Endodermal cell (in vitro differentiated cells): ENCODE measurements around the gene FOXD3. TPM values are rescaled to one million over a fixed set of nuclear protein-coding genes. Genes with fewer than 3 reads are reported as not detected.
A peak's percentile ranks its signal among the peaks of the same experiment; 100 is the strongest.

Source experiments
- DNase-seq: peaks from one replicate; pipeline ENCODE4 v3.0.0-alpha.2; 2017
- H3K27ac ChIP-seq: 2 replicates; pipeline ENCODE4 v1.5.1; 2013; ENCODE audit warnings: mild to moderate bottlenecking, low read depth, low read length, moderate library complexity
- H3K27me3 ChIP-seq: 2 replicates; pipeline ENCODE4 v1.6.1; 2013; ENCODE audit warnings: mild to moderate bottlenecking, low read length, moderate library complexity; ENCODE audit not compliant: insufficient read depth, control insufficient read depth, poor library complexity, severe bottlenecking
- H3K36me3 ChIP-seq: 2 replicates; pipeline ENCODE4 v1.7.0; 2013; ENCODE audit warnings: mild to moderate bottlenecking, low read length, moderate library complexity; ENCODE audit not compliant: control insufficient read depth, insufficient read depth
- H3K4me1 ChIP-seq: one replicate; pipeline ENCODE4 v1.7.0; 2013; ENCODE audit warnings: low read length; ENCODE audit not compliant: control insufficient read depth, insufficient read depth
- H3K4me3 ChIP-seq: 2 replicates; pipeline ENCODE4 v1.5.1; 2013; ENCODE audit warnings: mild to moderate bottlenecking, low read length, moderate library complexity
- H3K9ac ChIP-seq: 2 replicates; pipeline ENCODE4 v1.6.1; 2013; ENCODE audit warnings: mild to moderate bottlenecking, low read length, moderate library complexity; ENCODE audit not compliant: poor library complexity, severe bottlenecking; ENCODE audit errors: extremely low read depth
- H3K9me3 ChIP-seq: 2 replicates; pipeline ENCODE4 v1.6.1; 2013; ENCODE audit warnings: mild to moderate bottlenecking, low read length, moderate library complexity; ENCODE audit not compliant: control insufficient read depth
- H3K27ac Mint-ChIP-seq: 2 replicates; pipeline ENCODE4 v1.8.0; 2020; ENCODE audit warnings: mixed read lengths
- H3K27me3 Mint-ChIP-seq: 2 replicates; pipeline ENCODE4 v1.8.0; 2021; ENCODE audit warnings: mild to moderate bottlenecking, mixed read lengths; ENCODE audit not compliant: insufficient read depth
- H3K36me3 Mint-ChIP-seq: 2 replicates; pipeline ENCODE4 v1.8.0; 2020; ENCODE audit warnings: low read depth, mixed read lengths
- H3K4me1 Mint-ChIP-seq: 2 replicates; pipeline ENCODE4 v1.8.0; 2020; ENCODE audit warnings: mixed read lengths
- H3K4me3 Mint-ChIP-seq: 2 replicates; pipeline ENCODE4 v1.8.0; 2020; ENCODE audit warnings: mild to moderate bottlenecking, moderate library complexity, mixed read lengths
- H3K9me3 Mint-ChIP-seq: 2 replicates; pipeline ENCODE4 v1.8.0; 2020; ENCODE audit warnings: mild to moderate bottlenecking, mixed read lengths
- WGBS, 2 experiments: methylation state at CpG; one replicate each; pipeline versions ENCODE4 v1.1.5 to v1.1.7; 2013; ENCODE audit warnings: missing lambda C conversion rate in 2 of 2, mixed read lengths in 1 of 2; ENCODE audit not compliant: insufficient coverage in 1 of 2, insufficient read length in 1 of 2; 5-methylcytosine and 5-hydroxymethylcytosine counted together
- total RNA-seq, 2 donors: library from RNA; stranded (reverse); fragmentation: NEBNext Ultra II Directional in 1 of 2; extraction: Animal tissue kit (Norgen Biotek cat#: 25700) in 1 of 2; gene quantifications; 2 replicates in 1 of 2; 3 replicates in 1 of 2; pipeline ENCODE4 v1.2.1, GENCODE V29; 2021
- TF ChIP-seq, protein P1 (sequence below): fragments of 200-600 bp; sonication (generic); conservative IDR thresholded peaks from 2 replicates; pipeline ENCODE4 v1.5.0; 2021; ENCODE audit warnings: antibody characterized with exemption, mild to moderate bottlenecking

FOXD3 gene
- total RNA-seq, 2 donors from 2014 or later: 0.49 to 14.0 TPM

DNA sequence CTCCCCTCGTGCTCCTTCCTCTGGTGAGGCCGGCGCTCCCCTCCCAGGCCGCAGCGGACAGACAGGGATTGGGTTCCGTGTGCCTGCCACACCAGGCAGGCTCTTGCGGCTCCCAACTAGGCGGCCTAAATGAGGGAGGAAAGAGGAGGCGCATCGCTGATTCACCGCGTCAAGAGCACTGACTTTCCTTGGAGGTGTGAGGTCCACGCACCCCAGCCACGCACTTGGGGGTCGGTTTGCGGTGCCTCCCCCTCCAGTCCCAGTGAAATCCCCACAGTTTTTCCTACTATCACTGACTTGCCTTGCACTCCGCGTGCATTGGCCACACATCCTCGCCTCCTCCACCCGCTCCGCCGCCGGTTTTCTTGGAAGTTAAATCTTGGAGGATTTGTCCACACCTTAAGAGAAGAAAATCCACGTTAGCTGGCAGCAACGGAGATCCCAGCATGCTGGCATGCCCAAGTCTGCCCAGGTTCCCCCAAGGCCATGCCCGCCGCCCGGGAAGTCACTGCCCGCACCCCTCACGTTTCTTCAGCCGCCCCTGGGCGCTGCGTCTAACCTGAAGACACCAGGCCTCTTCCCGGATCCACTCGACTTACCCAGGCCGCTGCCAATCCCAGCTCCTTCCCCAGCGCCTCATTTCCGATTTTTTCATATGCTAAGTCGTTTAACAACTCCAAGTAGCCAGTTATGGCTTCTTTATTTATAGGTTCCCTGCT, 1.1 kb upstream of the FOXD3 start:
- H3K27me3 Mint-ChIP-seq: peaks cover 82% of the 10 kb centered on the region

DNA sequence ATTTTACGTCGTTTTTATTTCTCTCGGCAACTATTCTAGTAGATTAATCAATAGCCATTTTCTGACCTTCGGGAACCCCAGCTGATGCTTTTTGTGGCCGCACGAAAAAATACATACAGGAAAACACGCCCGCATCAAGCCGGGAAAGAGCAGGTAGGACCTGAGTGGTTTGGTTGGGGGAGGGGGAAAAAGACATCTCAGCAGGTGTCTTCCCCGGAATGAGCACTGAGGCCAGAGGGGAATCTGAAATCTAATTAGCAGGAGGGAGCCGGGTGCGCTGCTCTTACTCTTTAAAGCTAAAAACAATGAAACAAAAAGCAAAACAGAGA, 618 bp upstream of the FOXD3 start:
- peak overlapping the region; percentile 80 for H3K4me3 ChIP-seq
- no peak overlapping the region for H3K27ac ChIP-seq
- Mint-ChIP-seq H3K4me1 (peaks cover 32% of the 10 kb centered on the region), H3K36me3 (no peaks in the 10 kb centered on the region), H3K4me3 (peak overlapping the region; percentile 74), H3K9me3 (no peaks in the 10 kb centered on the region), H3K27ac (peak overlapping the region; percentile 78), H3K27me3 (peaks cover 83% of the 10 kb centered on the region)
- WGBS, 2 experiments: 0 to 1% methylated on average over 9 to 12 of the region's 12 CpGs
- H3K4me1 ChIP-seq: peaks cover 5% of the 10 kb centered on the region
- TF ChIP-seq, protein P1, sequence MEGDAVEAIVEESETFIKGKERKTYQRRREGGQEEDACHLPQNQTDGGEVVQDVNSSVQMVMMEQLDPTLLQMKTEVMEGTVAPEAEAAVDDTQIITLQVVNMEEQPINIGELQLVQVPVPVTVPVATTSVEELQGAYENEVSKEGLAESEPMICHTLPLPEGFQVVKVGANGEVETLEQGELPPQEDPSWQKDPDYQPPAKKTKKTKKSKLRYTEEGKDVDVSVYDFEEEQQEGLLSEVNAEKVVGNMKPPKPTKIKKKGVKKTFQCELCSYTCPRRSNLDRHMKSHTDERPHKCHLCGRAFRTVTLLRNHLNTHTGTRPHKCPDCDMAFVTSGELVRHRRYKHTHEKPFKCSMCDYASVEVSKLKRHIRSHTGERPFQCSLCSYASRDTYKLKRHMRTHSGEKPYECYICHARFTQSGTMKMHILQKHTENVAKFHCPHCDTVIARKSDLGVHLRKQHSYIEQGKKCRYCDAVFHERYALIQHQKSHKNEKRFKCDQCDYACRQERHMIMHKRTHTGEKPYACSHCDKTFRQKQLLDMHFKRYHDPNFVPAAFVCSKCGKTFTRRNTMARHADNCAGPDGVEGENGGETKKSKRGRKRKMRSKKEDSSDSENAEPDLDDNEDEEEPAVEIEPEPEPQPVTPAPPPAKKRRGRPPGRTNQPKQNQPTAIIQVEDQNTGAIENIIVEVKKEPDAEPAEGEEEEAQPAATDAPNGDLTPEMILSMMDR: no peak
- H3K9me3 ChIP-seq: no peaks in the 10 kb centered on the region
- peak overlapping the region; percentile 41 for H3K9ac ChIP-seq
- no peaks in the 10 kb centered on the region for H3K36me3 ChIP-seq
- peaks cover 100% of the 10 kb centered on the region for H3K27me3 ChIP-seq
- DNase-seq: peak; percentile 89

More for the DNA sequence above, 1.1 kb upstream of the FOXD3 start:
- peak; percentile 78 for DNase-seq
- Histone ChIP-seq H3K27ac (no peak overlapping the region), H3K9me3 (no peaks in the 10 kb centered on the region), H3K4me3 (peak overlapping the region; percentile 80), H3K4me1 (peaks cover 5% of the 10 kb centered on the region), H3K9ac (no peak overlapping the region), H3K36me3 (no peaks in the 10 kb centered on the region), H3K27me3 (peaks cover 100% of the 10 kb centered on the region)
- H3K4me3 Mint-ChIP-seq: peak overlapping the region; percentile 74
- 3 to 9% methylated on average over 13 to 39 of the region's 39 CpGs for WGBS, 2 experiments
- H3K36me3 Mint-ChIP-seq: no peaks in the 10 kb centered on the region
- peak overlapping the region; percentile 78 for H3K27ac Mint-ChIP-seq
- H3K9me3 Mint-ChIP-seq: no peaks in the 10 kb centered on the region
- TF ChIP-seq, protein P1: no peak
- H3K4me1 Mint-ChIP-seq: peaks cover 26% of the 10 kb centered on the region

DNA sequence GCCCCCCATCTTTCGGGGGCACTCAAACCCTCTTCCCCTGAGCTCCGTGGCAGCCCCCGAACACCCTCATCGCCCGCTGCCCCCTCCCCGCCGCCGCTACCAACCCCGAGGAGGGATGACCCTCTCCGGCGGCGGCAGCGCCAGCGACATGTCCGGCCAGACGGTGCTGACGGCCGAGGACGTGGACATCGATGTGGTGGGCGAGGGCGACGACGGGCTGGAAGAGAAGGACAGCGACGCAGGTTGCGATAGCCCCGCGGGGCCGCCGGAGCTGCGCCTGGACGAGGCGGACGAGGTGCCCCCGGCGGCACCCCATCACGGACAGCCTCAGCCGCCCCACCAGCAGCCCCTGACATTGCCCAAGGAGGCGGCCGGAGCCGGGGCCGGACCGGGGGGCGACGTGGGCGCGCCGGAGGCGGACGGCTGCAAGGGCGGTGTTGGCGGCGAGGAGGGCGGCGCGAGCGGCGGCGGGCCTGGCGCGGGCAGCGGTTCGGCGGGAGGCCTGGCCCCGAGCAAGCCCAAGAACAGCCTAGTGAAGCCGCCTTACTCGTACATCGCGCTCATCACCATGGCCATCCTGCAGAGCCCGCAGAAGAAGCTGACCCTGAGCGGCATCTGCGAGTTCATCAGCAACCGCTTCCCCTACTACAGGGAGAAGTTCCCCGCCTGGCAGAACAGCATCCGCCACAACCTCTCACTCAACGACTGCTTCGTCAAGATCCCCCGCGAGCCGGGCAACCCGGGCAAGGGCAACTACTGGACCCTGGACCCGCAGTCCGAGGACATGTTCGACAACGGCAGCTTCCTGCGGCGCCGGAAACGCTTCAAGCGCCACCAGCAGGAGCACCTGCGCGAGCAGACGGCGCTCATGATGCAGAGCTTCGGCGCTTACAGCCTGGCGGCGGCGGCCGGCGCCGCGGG, 837 bp downstream of the FOXD3 start:
- 1% methylated on average over 41 to 104 of the region's 104 CpGs for WGBS, 2 experiments
- Mint-ChIP-seq H3K36me3 (no peaks in the 10 kb centered on the region), H3K27ac (no peak overlapping the region), H3K4me1 (peaks cover 38% of the 10 kb centered on the region), H3K27me3 (peaks cover 87% of the 10 kb centered on the region), H3K9me3 (no peaks in the 10 kb centered on the region), H3K4me3 (peak overlapping the region; percentile 74)
- DNase-seq: peak; percentile 88
- Histone ChIP-seq H3K4me3 (peak overlapping the region; percentile 80), H3K9me3 (no peaks in the 10 kb centered on the region), H3K36me3 (no peaks in the 10 kb centered on the region), H3K9ac (no peak overlapping the region), H3K27me3 (peaks cover 100% of the 10 kb centered on the region), H3K4me1 (no peaks in the 10 kb centered on the region), H3K27ac (no peak overlapping the region)
- TF ChIP-seq, protein P1: peak; percentile 34
